GM20000 (cell line): ENCODE data around the gene SLC38A5.

Experiments used
- DNase-seq: peaks from one replicate; pipeline ENCODE4 v3.0.0; 2012; ENCODE audit warnings: low spot score
- TF ChIP-seq, protein P1 (sequence below): IDR thresholded peaks from 2 replicates; pipeline ENCODE4 v1.5.1; 2012; ENCODE audit warnings: mild to moderate bottlenecking, control low read depth; ENCODE audit errors: extremely low read depth, missing control alignments

The SLC38A5 gene

DNA sequence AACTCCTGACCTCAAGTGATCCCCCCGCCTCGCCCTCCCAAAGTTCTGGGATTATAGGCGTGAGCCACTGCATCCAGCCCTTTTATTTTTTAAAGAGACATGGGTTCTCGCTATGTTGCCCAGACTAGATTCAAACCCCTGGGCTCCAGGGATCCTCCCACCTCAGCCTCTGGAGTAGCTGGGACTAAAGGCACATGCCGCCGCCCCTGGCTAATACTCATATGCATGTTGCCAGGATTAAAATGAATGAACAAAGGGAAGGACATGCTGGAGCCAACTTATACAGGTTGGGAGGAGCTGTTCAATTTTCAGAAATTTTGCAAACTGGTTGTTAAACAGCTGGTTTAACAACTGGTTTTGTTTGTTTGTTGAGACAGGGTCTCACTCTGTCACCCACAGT is 4.5 kb upstream of the SLC38A5 start:
- DNase-seq, result no peak
- TF ChIP-seq, protein P1, sequence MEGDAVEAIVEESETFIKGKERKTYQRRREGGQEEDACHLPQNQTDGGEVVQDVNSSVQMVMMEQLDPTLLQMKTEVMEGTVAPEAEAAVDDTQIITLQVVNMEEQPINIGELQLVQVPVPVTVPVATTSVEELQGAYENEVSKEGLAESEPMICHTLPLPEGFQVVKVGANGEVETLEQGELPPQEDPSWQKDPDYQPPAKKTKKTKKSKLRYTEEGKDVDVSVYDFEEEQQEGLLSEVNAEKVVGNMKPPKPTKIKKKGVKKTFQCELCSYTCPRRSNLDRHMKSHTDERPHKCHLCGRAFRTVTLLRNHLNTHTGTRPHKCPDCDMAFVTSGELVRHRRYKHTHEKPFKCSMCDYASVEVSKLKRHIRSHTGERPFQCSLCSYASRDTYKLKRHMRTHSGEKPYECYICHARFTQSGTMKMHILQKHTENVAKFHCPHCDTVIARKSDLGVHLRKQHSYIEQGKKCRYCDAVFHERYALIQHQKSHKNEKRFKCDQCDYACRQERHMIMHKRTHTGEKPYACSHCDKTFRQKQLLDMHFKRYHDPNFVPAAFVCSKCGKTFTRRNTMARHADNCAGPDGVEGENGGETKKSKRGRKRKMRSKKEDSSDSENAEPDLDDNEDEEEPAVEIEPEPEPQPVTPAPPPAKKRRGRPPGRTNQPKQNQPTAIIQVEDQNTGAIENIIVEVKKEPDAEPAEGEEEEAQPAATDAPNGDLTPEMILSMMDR, result no peak

DNA sequence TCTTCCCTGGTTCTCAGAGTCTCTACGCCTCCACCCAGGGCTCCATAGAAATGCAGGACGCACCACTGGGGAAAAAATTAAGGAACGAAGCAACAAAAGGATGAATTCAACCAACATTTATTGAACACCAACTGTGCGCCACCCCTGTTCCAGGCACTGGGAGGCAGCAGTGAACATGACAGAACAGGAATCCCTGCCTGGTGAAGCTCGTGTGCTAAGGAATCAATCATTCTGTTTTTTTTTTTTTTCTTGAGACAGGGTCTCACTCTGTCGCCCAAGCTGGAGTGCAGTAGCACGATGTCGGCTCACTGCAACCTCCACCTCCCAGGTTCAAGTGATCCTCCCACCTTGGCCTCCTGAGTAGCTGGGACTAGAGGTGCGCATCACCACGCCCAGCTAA is 4.1 kb upstream of the SLC38A5 start:
- DNase-seq, result no peak
- TF ChIP-seq, protein P1, result no peak

DNA sequence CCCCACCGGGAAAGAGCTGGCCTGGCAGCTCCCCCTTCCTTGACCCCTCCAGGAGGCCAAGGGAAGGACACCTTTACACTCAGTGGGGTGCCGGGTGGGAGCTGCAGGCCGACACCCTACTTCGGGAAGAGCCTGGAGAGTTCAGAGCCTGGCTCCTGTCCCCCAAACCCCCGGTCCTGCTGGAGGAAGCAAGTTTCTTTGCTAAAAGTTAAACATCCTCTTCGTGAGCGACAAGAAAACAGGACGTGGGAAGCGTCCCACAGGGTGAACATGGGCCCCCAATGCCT is 3.6 kb upstream of the SLC38A5 start:
- TF ChIP-seq, protein P1, result no peak
- DNase-seq, result no peak

DNA sequence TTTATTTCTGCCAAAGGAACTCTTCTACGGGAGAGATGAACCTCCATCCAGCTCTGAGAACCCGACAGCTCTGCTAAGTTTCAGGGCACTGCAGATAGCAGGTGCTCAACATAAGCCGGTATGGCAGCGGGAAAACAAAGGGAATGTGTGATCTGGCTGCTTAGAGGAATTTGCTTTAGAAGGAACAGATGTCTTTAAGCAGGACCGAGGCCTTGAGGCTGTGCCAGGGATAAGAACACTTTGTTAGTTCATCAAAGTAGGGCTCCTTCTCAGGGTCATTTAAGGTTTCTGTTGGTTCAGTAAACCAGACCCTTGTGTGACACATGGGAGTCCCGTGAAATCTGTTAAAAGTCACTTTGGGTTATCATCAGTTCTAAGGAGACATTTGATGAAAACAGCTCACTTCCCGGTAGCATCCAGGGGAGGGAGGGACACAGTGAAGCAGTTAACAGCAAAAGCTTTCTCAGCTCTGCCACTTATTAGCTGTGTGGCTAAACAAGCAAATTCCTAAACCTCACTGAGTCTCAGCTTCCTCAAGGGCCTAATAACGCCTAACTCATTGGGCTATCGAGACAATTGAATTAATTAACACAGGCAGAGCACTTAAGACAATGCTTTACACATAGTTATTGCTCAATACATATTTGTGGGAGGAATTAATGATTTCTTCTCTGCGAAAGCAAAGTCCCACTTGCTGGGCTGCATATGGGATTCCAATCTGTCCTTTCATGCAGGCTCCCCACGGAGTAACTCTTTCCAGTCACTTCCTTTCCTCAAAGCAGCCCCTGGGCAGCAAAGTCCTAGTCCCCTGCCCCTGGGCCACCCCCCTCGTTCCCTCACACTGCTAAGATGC is 3.0 kb upstream of the SLC38A5 start:
- TF ChIP-seq, protein P1, result no peak
- no peak for DNase-seq

DNA sequence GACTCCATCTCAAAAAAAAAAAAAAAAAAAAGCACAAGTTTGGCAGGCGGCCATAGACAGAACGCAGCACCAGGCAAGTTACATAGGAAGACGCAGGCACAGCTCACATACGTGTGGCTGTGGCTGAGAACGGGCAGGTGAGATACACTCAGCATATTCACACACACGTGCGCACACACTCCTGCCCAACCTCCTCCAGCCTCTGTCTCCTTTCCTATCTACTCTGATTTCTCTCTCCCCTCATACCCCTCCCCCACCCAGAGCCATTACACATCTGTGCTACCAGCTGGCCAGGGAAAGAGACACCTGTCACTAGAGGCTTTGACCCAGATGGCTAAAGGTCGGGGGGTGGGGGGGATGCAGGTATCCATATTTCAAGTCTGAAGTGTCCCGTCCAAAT is 2.2 kb upstream of the SLC38A5 start:
- DNase-seq, result no peak
- TF ChIP-seq, protein P1, result no peak

GRCh38 chrX:48471504-48471903 is 1.4 kb upstream of the SLC38A5 start:
- TF ChIP-seq, protein P1, result no peak
- no peak for DNase-seq

- no peak for DNase-seq
- TF ChIP-seq, protein P1, result no peak
These were observed 716 bp upstream of the SLC38A5 start for GRCh38 chrX:48470833-48471118.
